Adrenal gland (tissue), 5 donors: ENCODE measurements around the gene PIGN.

Experiments
- CTCF ChIP-seq, 6 experiments: fragments of 450-650 bp in 4 of 6; fragments of 200-600 bp in 2 of 6; sonication (generic) in 1 of 6; IDR thresholded peaks; 1 replicate in 5 of 6; 2 replicates in 1 of 6; pipeline versions ENCODE4 v1.5.1 to v1.8.0; 2016 to 2021; ENCODE audit warnings: antibody characterized with exemption in 6 of 6, mild to moderate bottlenecking in 2 of 6, moderate library complexity in 1 of 6
- POLR2A ChIP-seq, 2 donors: fragments of 450-650 bp; IDR thresholded peaks; one replicate each; pipeline ENCODE4 v1.6.1; 2017; ENCODE audit warnings: antibody characterized with exemption in 2 of 2, mild to moderate bottlenecking in 2 of 2, moderate library complexity in 1 of 2
- donor health status: DM: no; HTN: no; CAD: no.

- TF ChIP-seq CTCF (IDR thresholded peaks at IDR 0.05), result no peak
- TF ChIP-seq POLR2A (IDR thresholded peaks at IDR 0.05), result no peak
Measured at GRCh38 chr18:62060820-62061219, 126.0 kb downstream of the PIGN start.
